HEK293 (cell line): Measurements from ENCODE around the gene ARHGEF39.

ENCODE experiments used
- CTCF ChIA-PET: fragments of 350-600 bp; formaldehyde crosslinking; extraction: SDS; loops from one replicate; lab custom pipeline; 2021; ENCODE audit warnings: antibody characterized with exemption; lab: Yijun Ruan, JAX
- POLR2A ChIA-PET: fragments of 300-600 bp; formaldehyde crosslinking; extraction: SDS; loops from one replicate; lab custom pipeline; 2020; ENCODE audit warnings: antibody characterized with exemption, inconsistent platforms; lab: Yijun Ruan, JAX
- H3K27ac ChIP-seq: fragments of 200-500 bp; sonication (Bioruptor generic); 2 replicates; pipeline ENCODE4 v1.5.1; 2014; ENCODE audit warnings: low read depth, low read length, control low read depth, inconsistent platforms; ENCODE audit errors: extremely low read depth
- H3K36me3 ChIP-seq, 2 experiments: fragments of 200-500 bp in 1 of 2; sonication (Bioruptor generic) in 1 of 2; 1 replicate in 1 of 2; 2 replicates in 1 of 2; pipeline ENCODE4 v1.5.1; 2014 to 2017; ENCODE audit warnings: inconsistent platforms in 2 of 2, low read length in 2 of 2; ENCODE audit not compliant: control insufficient read depth in 2 of 2, insufficient read depth in 1 of 2
- H3K4me1 ChIP-seq: fragments of 200-500 bp; sonication (Bioruptor generic); 2 replicates; pipeline ENCODE4 v1.5.1; 2014; ENCODE audit warnings: mild to moderate bottlenecking, low read length, inconsistent platforms; ENCODE audit not compliant: control insufficient read depth, insufficient read depth
- H3K4me3 ChIP-seq: 2 replicates; pipeline ENCODE4 v1.5.1; 2011; ENCODE audit warnings: low read depth, mild to moderate bottlenecking, control low read depth, low read length, moderate library complexity
- H3K9me3 ChIP-seq: fragments of 200-500 bp; sonication (Bioruptor generic); 2 replicates; pipeline ENCODE4 v1.5.1; 2014; ENCODE audit warnings: low read depth, low read length, inconsistent platforms; ENCODE audit not compliant: control insufficient read depth, insufficient read depth
- KLF7 ChIP-seq: fragments of 450-650 bp; formaldehyde crosslinking; IDR thresholded peaks from 2 replicates; pipeline ENCODE4 v1.5.1; 2016; ENCODE audit warnings: missing biosample characterization, missing genetic modification characterization, borderline replicate concordance
- PRDM10 ChIP-seq: fragments of 450-650 bp; formaldehyde crosslinking; IDR thresholded peaks from 2 replicates; pipeline ENCODE4 v1.5.1; 2016; ENCODE audit warnings: missing biosample characterization, missing genetic modification characterization
- SP7 ChIP-seq: fragments of 450-650 bp; formaldehyde crosslinking; IDR thresholded peaks from 2 replicates; pipeline ENCODE4 v1.5.1; 2016; ENCODE audit warnings: missing biosample characterization, missing genetic modification characterization
- ZBTB17 ChIP-seq: fragments of 450-650 bp; formaldehyde crosslinking; IDR thresholded peaks from 2 replicates; pipeline ENCODE4 v1.5.1; 2016; ENCODE audit warnings: missing biosample characterization, missing genetic modification characterization
- ZBTB21 ChIP-seq: fragments of 450-650 bp; formaldehyde crosslinking; IDR thresholded peaks from 2 replicates; pipeline ENCODE4 v1.5.1; 2017; ENCODE audit warnings: missing biosample characterization, missing genetic modification characterization
- ZFP3 ChIP-seq: fragments of 450-650 bp; formaldehyde crosslinking; IDR thresholded peaks from 2 replicates; pipeline ENCODE4 v1.5.1; 2016; ENCODE audit warnings: low read depth, missing biosample characterization, missing genetic modification characterization
- ZFP41 ChIP-seq: fragments of 450-650 bp; formaldehyde crosslinking; IDR thresholded peaks from 2 replicates; pipeline ENCODE4 v1.5.1; 2016; ENCODE audit warnings: missing biosample characterization, missing genetic modification characterization, borderline replicate concordance
- ZNF112 ChIP-seq: fragments of 450-650 bp; formaldehyde crosslinking; IDR thresholded peaks from 2 replicates; pipeline ENCODE4 v1.5.0; 2017; ENCODE audit warnings: missing biosample characterization, missing genetic modification characterization
- ZNF280C ChIP-seq: fragments of 450-650 bp; formaldehyde crosslinking; IDR thresholded peaks from 2 replicates; pipeline ENCODE4 v1.5.1; 2016; ENCODE audit warnings: missing biosample characterization, missing genetic modification characterization
- ZNF280D ChIP-seq: fragments of 450-650 bp; formaldehyde crosslinking; IDR thresholded peaks from 2 replicates; pipeline ENCODE4 v1.5.1; 2016; ENCODE audit warnings: missing biosample characterization, missing genetic modification characterization
- ZNF350 ChIP-seq: fragments of 450-650 bp; formaldehyde crosslinking; IDR thresholded peaks from 2 replicates; pipeline ENCODE4 v1.5.0; 2017; ENCODE audit warnings: missing biosample characterization, mild to moderate bottlenecking, missing genetic modification characterization
- ZNF560 ChIP-seq: fragments of 450-650 bp; formaldehyde crosslinking; IDR thresholded peaks from 2 replicates; pipeline ENCODE4 v1.5.1; 2017; ENCODE audit warnings: missing biosample characterization, missing genetic modification characterization, borderline replicate concordance
- ZNF610 ChIP-seq: fragments of 450-650 bp; formaldehyde crosslinking; IDR thresholded peaks from 2 replicates; pipeline ENCODE4 v1.5.1; 2016; ENCODE audit warnings: missing biosample characterization, missing genetic modification characterization, borderline replicate concordance
- ZNF624 ChIP-seq: fragments of 450-650 bp; formaldehyde crosslinking; IDR thresholded peaks from 2 replicates; pipeline ENCODE4 v1.5.1; 2017; ENCODE audit warnings: missing biosample characterization, missing genetic modification characterization
- ZNF654 ChIP-seq: fragments of 450-650 bp; formaldehyde crosslinking; IDR thresholded peaks from 2 replicates; pipeline ENCODE4 v1.5.1; 2016; ENCODE audit warnings: low read depth, missing biosample characterization, missing genetic modification characterization
- ZNF792 ChIP-seq: fragments of 450-650 bp; formaldehyde crosslinking; IDR thresholded peaks from 2 replicates; pipeline ENCODE4 v1.5.1; 2016; ENCODE audit warnings: missing biosample characterization, missing genetic modification characterization

ARHGEF39 gene

GRCh38 chr9:35666549-35666948 is 1.6 kb upstream of the ARHGEF39 start:
- peaks cover 1 to 25% of the 10 kb centered on the region in 2 experiments for H3K36me3 ChIP-seq
- no peaks in the 10 kb centered on the region for H3K9me3 ChIP-seq
- ChIA-PET CTCF (interaction anchor here (1.0 to 14.5 kb wide), 6 partner anchors 17 to 216 kb away, joined by 3 to 157 read pairs (median 5); partner anchors contain the start of gene TPM2), POLR2A (interaction anchor here (2.0 kb wide), 1 partner anchor 17 kb away, joined by 8 read pairs; no protein-coding TSS in a partner anchor)
- no peaks in the 10 kb centered on the region for H3K4me1 ChIP-seq
- H3K27ac ChIP-seq: no peak overlapping the region
- no peak overlapping the region for H3K4me3 ChIP-seq
- TF ChIP-seq ZNF654 (tag by site-specific recombination) (no peak), ZNF112 (tag by site-specific recombination) (no peak), ZNF560 (tag by site-specific recombination) (no peak), ZNF792 (tag by site-specific recombination) (no peak), ZNF610 (tag by site-specific recombination) (no peak), ZBTB17 (tag by site-specific recombination) (no peak), ZBTB21 (no peak), ZNF280C (tag by site-specific recombination) (no peak), KLF7 (no peak), ZNF350 (tag by site-specific recombination) (no peak), ZFP3 (no peak), SP7 (no peak), ZFP41 (tag by site-specific recombination) (no peak), ZNF624 (tag by site-specific recombination) (no peak)

DNA sequence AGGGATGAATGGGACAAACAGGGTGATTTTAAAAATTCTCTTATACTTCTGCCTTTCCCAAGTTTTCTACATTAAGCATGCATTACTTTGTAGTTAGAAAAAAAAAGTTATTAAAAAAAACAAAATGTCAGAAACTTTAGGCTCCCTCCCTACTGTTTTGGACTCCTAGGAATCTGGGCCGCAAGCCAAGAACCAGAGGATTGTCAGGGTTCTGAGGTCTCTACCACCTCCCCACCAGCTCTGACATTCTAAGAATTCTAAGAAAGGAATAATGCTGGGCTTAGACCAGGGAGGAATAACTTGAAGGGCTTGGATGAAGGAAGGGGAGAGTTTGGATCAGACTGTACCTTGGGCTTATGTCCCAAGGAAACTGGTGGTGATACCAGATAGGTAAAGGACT is 1.1 kb upstream of the ARHGEF39 start:
- no peak overlapping the region for H3K27ac ChIP-seq

More for the DNA sequence above, 1.1 kb upstream of the ARHGEF39 start:
- Histone ChIP-seq H3K4me1 (no peaks in the 10 kb centered on the region), H3K4me3 (no peak overlapping the region), H3K9me3 (no peaks in the 10 kb centered on the region), H3K36me3 (peaks cover 5 to 29% of the 10 kb centered on the region in 2 experiments)
- TF ChIP-seq ZNF280D (tag by site-specific recombination) (no peak), PRDM10 (tag by site-specific recombination) (peak; percentile 25; the same call in 1 of the 2 replicates)
- CTCF ChIA-PET: interaction anchor here (0.6 to 14.5 kb wide), 7 partner anchors 18 to 295 kb away, joined by 3 to 157 read pairs (median 5); partner anchors contain the start of gene TPM2
- POLR2A ChIA-PET: interaction anchor here (1.9 to 2.9 kb wide), 6 partner anchors 18 to 148 kb away, joined by 4 to 25 read pairs (median 8); partner anchors contain the start of genes CREB3, TLN1 and TPM2
